GM12865 (cell line): ENCODE measurements around the gene IL4R.

Experiments
- DNase-seq: peaks from one replicate; pipeline ENCODE4 v3.0.0; 2010; ENCODE audit warnings: low read depth
- H3K4me3 ChIP-seq: 2 replicates; pipeline ENCODE4 v1.5.1; 2011; ENCODE audit warnings: mild to moderate bottlenecking, low read depth, low read length, control low read depth
- CTCF ChIP-seq: IDR thresholded peaks from 2 replicates; pipeline ENCODE4 v1.5.1; 2011; ENCODE audit warnings: low read length, control low read depth, low read depth, inconsistent platforms; ENCODE audit not compliant: insufficient read depth; ENCODE audit errors: missing control alignments

Gene IL4R

GRCh38 chr16:27321013-27321915, 7.5 kb downstream of the IL4R start:
- DNase-seq: no peak
- TF ChIP-seq CTCF: no peak
- H3K4me3 ChIP-seq: no peak overlapping the region

- no peak overlapping the region for H3K4me3 ChIP-seq
- no peak for DNase-seq
- no peak for TF ChIP-seq CTCF
Measured at GRCh38 chr16:27322858-27323780, 9.3 kb downstream of the IL4R start.

GRCh38 chr16:27323781-27324561, 10.2 kb downstream of the IL4R start:
- DNase-seq: no peak
- TF ChIP-seq CTCF: no peak
- no peak overlapping the region for H3K4me3 ChIP-seq

DNA sequence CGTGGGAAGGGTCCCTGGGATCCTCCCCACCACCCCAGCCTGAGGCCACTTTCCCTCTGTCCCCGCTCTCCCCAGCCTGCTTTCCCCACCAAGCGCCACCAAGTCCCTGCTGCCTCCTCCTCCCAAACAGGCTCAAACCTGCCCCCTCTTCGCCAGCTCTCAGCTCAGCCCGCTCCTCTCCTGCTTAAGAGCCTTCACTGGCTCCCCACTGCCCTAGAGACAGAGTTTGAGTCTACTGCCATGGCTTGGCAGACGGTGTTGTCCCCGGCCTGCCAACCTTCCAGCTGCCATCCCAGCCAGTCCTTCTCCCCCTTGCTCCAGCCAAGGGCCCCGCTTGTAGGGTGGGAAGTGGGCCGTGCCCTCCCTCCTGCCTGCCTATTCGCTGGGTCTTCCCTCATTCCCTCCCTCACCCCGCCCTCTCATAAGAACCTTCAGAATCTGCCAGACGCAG, 11.1 kb downstream of the IL4R start:
- no peak overlapping the region for H3K4me3 ChIP-seq
- no peak for DNase-seq
- TF ChIP-seq CTCF: no peak

DNA sequence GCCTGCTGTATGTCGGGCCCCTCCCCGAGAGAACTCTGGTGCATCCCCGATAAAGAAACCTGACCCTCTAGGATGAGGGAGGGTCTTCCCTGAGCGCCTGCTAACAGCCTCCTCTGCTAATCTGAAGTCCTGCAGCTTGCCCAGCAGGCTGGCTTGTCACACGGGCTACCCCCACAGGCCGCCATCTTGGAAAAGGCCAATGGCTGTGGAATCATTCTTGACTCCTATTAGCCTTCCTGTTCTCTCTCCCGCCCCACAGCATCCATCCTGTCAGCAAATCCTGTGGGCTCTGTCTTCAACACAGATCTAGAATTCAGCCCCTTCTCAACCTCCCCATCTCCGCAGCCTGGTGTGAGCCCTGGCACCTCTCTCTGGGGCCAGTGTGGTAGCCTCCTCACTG, 12.0 kb downstream of the IL4R start:
- DNase-seq: no peak
- no peak for TF ChIP-seq CTCF
- no peak overlapping the region for H3K4me3 ChIP-seq

DNA sequence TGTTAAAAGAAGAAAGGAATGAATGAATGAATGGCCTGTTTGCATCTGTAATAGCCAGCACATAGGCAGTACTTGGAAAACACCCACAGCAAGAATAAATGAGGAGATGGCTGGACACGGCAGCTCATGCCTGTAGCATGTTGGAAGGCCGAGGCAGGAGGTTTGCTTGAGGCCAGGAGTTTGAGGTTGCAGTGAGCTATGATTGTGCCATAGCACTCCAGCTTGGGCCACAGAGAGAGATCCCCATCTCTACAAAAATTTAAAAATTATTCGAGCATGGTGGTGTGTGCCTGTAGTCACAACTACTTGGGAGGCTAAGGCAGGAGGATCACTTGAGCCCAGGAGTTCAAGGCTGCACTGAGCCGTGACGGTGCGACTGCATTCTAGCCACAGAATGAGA, 12.5 kb downstream of the IL4R start:
- no peak for DNase-seq
- no peak overlapping the region for H3K4me3 ChIP-seq
- TF ChIP-seq CTCF: no peak
